DMS 273 (cell line): ENCODE measurements around the gene CXorf58.
"Not testable (repeated sequence)": the region's sequence is repeated elsewhere in the genome, so short reads cannot be mapped to it uniquely, and the experiment has no call there.

ENCODE experiments used
- DNase-seq: peaks from one replicate; lab custom pipeline; 2025; ENCODE audit not compliant: unreplicated experiment; lab: John Stamatoyannopoulos, UW

Gene CXorf58, protein sequence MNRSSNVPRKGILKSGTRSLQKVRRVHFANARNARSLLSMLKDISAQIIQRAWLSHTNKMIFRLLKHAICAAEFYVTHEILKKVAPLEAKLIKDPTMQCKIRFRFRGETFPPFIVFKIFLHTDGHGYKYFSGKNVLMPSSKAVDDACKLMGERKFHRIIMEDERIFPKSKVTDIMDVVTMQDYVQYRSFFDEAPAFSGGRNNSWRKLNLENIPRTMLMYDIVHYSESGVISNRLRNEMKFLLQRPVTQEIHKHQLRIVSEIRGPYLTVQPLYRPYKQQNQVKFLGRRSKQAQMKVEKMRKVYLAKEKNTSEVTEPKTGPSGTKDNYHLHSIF

GRCh38 chrX:23907498-23908218, at the start of gene CXorf58, which contains the start of gene APOO:
Gene CXorf58 (plus strand): TSS chrX:23908006. CDS start chrX:23910303, 2,297 bp downstream.
Gene APOO (minus strand): TSS chrX:23907938. CDS start chrX:23907702, 236 bp downstream.
- peak; percentile 98 for DNase-seq

GRCh38 chrX:23859238-23859637, 48.6 kb upstream of the CXorf58 start:
- not testable (repeated sequence) for DNase-seq

- DNase-seq: no peak
Measured at GRCh38 chrX:23861215-23861896, 46.5 kb upstream of the CXorf58 start.

DNA sequence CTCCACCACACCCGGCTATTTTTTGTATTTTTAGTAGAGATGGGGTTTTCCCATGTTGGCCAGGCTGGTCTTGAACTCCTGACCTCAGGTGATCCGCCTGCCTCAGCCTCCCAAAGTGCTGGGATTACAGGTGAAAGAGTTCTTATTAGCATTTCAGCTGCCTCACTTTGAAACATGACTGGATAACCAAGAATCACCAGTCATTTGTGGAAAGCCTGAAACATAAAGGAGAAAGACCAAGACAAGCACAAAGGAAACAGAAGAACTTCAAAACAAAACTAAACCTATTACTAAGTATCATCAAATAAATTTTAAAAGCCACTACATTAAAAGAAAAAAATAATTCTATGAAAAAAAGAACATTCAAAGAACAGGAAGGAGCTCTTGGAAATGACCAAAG, 45.9 kb upstream of the CXorf58 start:
- not testable (repeated sequence) for DNase-seq

GRCh38 chrX:23864742-23865326, 43.0 kb upstream of the CXorf58 start:
- no peak for DNase-seq

GRCh38 chrX:23870041-23870440, 37.8 kb upstream of the CXorf58 start:
- no peak for DNase-seq

DNA sequence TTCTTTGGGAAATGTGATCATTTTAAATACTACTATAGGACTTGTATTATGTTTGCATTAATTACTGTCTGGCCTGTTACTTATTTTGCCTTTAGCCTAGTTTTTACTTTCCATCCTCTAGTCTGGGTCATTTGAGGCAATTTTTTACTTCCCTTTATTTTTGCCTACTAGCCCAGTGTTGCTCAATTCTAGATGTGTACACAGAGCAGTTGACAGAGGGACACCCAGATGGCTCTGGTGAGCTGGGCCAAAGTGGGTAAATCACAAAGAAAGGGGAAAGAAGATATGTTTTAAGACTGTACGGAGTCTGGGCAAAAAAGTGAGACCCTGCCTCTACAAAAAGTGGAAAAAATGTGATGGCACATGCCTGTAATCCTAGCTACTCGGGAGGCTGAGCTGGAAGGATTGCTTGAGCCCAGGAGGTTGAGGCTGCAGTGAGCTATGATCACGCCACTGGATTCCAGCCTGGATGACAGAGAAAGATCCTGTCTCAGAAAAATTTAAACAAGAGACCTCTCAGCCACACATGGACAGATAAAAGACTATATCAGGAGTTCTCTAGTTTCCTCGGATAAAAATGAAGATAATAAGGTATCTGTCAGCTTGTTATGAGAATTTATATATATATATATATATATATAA, 35.8 kb upstream of the CXorf58 start:
- no peak for DNase-seq

GRCh38 chrX:23879380-23880090, 28.3 kb upstream of the CXorf58 start:
- no peak for DNase-seq

DNA sequence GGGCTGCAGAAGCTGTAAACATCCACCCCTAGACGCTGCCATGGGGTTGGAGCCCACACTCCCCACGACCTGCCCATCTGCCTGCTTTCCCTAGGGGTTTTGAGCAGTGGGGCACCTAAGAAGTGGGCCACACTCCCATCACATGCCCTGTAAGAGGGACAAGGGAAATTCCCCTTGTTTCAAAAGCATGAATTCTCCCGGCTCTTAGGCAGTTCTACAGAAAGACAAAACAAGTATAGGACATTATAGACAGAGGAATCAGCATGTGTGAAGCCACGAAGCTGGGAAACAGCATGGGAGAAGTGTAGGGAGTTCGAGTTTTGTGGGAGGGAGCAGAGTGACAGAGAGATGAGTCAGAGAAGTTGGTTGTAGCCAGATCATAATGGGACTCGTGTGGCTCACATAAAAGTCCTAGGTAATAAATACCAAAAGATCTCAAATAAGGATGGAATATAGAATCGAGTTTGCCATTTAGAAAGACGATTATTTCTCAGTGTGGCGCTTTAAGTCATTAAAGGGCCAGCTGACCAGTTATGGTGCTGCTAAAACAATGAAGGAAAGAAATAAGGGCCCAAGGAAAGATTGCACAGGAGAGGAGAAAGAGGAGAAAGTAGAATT, 24.0 kb upstream of the CXorf58 start:
- peak; percentile 49 for DNase-seq

GRCh38 chrX:23884427-23885024, 23.3 kb upstream of the CXorf58 start:
- no peak for DNase-seq

GRCh38 chrX:23885803-23886202, 22.0 kb upstream of the CXorf58 start:
- no peak for DNase-seq

GRCh38 chrX:23887451-23887850, 20.4 kb upstream of the CXorf58 start:
- DNase-seq: no peak

DNA sequence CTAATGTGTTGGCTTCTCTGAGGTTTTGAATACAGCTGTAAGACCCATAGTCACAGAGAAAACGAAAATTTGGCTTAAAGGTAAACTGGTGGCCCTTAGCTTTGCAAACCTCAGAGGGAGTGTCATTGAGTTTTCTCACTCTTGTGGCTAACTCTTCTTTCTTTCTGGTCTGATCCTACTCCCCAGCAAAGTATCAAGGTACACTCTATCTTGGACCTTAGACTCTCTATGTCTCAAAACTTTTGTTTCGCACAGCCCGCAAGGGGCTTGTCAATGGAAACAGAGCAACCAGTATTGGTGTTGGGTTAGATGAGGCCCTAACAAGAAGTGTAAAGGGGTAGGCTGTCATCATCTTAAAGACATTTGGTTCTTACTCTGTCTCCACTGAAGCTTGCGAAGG, 19.9 kb upstream of the CXorf58 start:
- DNase-seq: no peak

- no peak for DNase-seq
Measured at GRCh38 chrX:23888887-23889501, 18.8 kb upstream of the CXorf58 start.

DNA sequence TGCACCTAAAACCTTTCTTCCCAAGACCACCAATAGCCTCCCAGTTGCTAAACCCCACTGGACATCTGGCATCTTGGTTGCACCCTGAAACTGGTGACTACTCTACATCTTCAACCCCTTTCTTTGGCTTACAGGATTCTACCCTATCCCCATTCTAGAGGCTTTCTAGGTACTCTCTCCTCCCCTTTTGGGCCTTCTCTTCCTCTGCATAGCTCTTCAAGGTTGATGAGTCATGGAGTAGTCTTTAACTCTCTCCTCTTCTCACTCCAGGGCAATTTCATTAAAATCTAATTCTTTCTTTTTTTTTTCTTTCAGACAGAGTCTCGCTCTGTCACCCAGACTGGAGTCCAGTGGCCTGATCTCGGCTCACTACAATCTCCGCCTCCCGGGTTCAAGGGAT, 16.9 kb upstream of the CXorf58 start:
- DNase-seq: no peak

DNA sequence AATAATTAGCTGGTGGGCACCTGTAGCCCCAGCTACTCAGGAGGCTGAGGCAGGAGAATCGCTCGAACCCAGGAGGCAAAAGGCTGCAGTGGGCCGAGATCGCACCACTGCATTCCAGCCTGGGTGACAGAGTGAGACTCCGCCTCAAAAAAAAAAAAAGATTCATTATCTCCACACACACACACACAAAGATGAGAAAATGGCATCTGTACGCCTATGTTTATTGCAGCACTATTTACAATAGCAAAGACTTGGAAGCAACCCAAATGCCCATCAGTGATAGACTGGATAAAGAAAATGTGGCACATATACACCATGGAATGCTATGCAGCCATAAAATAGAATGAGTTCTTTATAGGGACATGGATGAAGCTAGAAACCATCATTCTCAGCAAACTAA, 12.8 kb upstream of the CXorf58 start:
- DNase-seq: not testable (repeated sequence)

DNA sequence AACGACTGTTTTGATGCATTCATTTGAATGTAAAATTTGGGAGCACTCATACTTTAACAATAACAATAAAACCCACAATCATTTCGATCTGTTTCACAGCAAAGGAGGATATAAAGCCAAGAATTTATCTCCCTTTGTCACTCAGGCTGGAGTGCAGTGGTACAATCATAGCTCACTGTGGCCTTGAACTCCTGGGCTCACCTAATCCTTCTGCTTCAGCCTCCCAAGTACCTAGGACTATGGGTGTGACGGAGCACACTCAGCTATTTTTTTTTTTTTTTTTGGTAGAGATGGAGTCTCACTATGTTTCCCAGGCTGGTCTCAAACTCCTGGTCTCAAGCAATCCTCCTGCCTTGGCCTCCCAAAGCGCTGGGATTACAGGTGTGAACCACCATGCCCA, 11.3 kb upstream of the CXorf58 start:
- DNase-seq: not testable (repeated sequence)

DNA sequence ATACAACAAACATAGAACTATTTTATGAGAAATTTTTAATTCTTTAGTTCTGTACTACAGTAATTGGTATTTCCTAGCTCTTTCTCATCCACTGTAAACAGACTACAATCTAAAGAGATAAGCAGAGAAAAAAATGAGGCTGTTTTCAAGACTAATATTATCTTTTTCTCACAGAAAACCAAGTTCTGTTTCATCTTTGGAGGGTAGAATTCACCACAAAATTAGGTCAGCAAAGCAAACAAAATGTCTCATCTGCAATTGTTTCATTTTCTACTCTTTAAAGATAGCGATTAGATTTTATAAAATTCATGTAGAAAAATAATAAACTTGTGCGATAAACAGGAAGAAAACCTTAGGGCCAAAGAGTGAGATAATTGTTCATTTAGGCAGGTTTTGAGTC, 10.8 kb upstream of the CXorf58 start:
- DNase-seq: no peak

GRCh38 chrX:23898412-23898959, 9.3 kb upstream of the CXorf58 start:
- DNase-seq: no peak
